Retinal pigment epithelial cell (primary cell): ENCODE measurements around the gene ERICH3.

Experiments used
- DNase-seq: peaks from one replicate; pipeline ENCODE4 v3.0.0-alpha.2; 2010; ENCODE audit warnings: low read depth
- H3K4me3 ChIP-seq: 2 replicates; pipeline ENCODE4 v1.5.1; 2011; ENCODE audit warnings: mild to moderate bottlenecking, low read length, control low read depth, moderate library complexity
- CTCF ChIP-seq: conservative IDR thresholded peaks from 2 replicates; pipeline ENCODE4 v1.5.1; 2011; ENCODE audit warnings: low read depth, low read length, control low read depth, inconsistent platforms

Gene ERICH3

GRCh38 chr1:74579425-74579824 lies 94.2 kb downstream of the ERICH3 start:
- no peak for TF ChIP-seq CTCF
- no peak for DNase-seq
- no peak overlapping the region for H3K4me3 ChIP-seq

- H3K4me3 ChIP-seq, result no peak overlapping the region
- no peak for TF ChIP-seq CTCF
- DNase-seq, result no peak
Observed at GRCh38 chr1:74578101-74578500, 95.5 kb downstream of the ERICH3 start.

GRCh38 chr1:74571891-74572290 lies 101.7 kb downstream of the ERICH3 start:
- H3K4me3 ChIP-seq, result no peak overlapping the region
- no peak for TF ChIP-seq CTCF
- DNase-seq, result no peak

GRCh38 chr1:74571493-74571800 lies 102.1 kb downstream of the ERICH3 start:
- no peak for DNase-seq
- no peak for TF ChIP-seq CTCF
- no peak overlapping the region for H3K4me3 ChIP-seq

- no peak for TF ChIP-seq CTCF
- no peak for DNase-seq
- H3K4me3 ChIP-seq, result no peak overlapping the region
Observed at GRCh38 chr1:74570797-74571492, 102.6 kb downstream of the ERICH3 start.

- no peak overlapping the region for H3K4me3 ChIP-seq
- TF ChIP-seq CTCF, result no peak
- no peak for DNase-seq
Observed at GRCh38 chr1:74549932-74550331, 123.7 kb downstream of the ERICH3 start.

- DNase-seq, result no peak
- TF ChIP-seq CTCF, result no peak
Observed at GRCh38 chr1:74548961-74549750, 124.4 kb downstream of the ERICH3 start.

More at GRCh38 chr1:74548961-74549750, 124.4 kb downstream of the ERICH3 start:
- no peak overlapping the region for H3K4me3 ChIP-seq
